ENCODE data around the gene PAX6.

PAX6 gene

DNA sequence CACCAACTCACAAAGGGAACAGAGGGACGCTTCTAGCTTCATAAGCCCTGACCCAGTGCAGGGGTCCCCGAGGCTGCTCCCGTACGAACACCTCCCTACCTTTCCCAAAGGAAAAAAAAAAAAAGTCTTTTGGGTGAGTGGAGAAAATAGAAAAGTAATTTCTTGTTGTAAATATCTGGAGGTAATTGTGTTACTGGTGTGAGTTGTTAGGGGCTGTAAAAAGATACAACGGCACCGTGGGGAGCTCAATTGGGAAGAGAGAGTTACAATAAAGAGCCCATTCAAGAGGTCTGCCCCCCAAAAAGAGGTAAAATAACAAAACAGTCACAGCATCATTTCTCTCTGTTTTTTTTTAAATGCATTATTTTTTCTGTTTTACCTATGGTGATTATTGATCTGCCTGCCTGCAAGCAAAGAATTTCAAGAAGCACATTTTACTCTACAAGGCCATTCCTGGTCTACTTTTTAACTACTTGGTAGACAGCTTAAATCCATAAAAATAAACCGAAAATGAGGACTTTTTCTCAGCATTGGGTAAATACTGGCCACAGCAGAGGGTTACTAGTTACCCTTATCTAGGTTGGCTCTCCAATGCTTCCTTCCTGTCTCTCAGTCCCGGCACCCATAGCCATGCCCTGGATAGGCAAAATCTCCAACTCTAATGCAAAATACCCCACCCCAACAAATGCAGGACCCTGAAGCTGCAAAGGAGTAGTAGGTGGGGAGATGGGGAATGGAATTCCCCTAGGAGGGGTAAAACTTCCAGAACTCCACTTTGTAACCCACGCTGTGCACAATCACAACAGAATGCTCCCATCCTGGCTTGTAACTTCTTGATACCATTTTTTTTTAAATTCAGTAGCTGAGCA is 3.1 kb downstream of the PAX6 start:
- no peak for DNase-seq

DNA sequence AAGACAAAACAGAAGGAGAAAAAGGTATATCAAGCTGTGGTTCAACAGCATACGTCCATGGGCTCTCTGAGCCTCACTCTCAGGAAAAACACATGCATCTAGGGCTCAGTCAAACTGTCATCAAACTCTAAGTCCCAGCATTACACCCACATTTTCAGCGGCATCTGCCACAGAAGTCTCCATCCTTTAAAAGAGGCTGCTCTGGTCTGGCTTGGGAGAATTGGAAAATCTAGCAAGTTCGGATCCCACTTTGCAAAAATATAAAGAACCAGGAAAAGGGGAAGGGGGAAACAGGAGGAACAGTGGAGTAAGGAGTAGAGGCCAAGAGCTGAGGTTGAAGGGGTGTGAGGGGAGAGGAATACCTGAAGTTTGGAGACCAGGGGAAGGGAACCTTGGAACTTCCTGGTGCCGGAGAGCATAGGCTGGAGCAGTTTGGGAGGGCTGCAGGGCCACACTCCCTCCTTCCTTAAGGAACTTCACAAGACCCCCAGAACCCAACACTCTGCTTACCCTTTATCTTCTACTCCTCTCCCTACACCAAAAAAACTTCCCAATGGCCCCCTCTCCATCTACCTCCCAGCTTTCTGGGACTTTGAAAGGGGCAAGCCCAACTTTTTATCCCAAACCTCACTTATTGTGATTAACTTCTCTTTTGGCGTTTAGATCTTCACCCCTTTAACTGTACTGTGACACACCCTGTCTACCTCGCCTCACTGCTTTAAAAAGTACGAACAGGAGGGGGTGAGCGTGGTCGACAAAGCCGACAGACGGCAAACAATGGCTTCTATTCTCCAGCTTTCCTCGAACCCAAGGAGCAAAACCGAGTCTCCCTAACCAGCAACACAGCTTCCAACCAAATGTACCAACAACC is 4.0 kb downstream of the PAX6 start:
- no peak for DNase-seq

DNA sequence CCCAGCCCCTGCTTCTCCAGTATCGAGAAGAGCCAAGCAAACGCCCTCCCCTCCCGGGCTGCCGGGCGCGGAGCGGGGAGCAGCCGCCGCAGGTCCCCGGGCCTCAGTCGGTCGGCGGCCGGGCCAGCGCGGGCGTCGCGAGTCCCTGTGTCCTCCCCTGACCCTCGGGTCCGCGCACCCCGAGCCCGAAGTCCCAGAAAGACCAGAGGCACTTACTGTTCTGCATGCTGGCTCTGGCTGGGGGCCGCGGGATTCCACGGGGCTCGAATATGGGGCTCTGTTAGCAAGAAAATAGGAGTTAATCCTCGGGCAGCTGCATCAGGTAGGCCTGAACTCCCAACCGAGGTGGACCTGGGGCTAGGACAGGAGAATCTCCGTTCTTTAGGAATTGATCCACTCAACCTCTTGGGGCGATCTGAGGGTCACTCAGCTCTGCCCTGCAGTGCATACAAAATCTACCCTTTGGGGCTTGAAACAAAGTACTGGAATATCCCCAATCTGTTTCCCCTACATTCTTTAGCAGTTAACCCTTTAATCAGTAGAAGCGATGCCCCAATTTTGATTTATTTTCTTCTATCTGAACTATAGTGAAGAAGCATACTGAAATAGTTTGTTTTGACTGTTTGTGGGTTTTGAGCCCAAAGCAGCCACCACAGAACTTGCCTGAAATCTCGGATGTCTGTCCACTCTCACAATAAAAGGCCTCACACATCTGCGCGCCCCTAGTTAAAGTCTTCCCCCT is 4.8 kb downstream of the PAX6 start:
- no peak for DNase-seq

DNA sequence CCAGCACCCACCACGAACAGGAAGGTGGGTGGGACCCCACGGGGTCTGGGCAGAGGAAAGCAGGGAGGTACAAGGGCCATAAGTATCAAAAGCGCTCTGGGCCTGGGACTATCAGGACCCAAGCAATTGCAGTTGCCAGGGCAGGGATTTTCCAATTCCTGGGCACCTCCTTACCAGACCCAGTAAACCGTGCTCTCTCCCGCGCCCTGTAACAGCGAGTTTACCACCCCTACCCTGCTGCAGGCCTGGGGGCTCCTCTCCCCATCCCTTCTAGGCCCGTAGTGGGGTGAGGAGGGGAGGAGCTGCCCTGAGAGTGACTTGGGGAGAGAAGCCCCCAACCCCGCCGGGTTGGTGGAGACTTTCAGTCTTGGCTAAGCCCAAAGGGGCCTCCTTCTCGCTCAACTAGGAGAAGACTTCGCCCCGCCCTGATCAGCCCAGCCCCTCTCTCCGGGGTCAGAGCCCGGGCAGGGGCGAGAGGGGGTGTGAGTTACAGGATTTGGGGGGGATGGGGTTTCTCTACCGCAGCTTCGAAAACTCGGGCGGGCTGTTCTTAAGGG is 5.4 kb downstream of the PAX6 start:
- DNase-seq, result no peak

DNA sequence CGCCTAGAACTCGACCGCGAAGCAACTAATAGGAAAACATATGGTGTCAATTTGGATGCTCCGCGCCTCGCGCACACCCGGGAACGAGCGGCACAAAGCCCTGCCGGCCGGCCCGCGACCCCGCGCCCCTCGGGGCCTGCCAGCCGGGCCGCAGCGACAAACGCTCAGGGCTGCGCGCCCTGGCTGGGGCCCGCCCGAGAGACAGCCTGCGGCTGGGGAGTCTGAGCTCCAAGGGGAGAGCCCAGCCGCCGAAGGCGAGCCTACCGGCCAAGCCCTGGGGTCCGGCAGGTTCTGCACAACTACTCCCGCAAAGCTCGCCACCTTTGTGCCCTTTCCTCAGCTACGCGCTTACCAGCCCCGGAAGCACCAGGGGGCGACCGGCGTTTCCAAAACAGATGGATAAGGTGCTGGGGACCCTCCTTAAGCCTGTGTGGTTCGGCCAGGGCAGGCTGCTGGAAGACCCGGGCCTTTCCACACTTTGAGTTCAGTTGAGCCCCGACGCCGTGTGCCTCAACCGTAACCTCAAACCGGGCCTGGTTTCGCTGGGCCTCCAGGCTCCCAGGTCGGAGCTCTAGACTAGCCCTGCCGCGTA is 6.0 kb downstream of the PAX6 start:
- no peak for DNase-seq

DNA sequence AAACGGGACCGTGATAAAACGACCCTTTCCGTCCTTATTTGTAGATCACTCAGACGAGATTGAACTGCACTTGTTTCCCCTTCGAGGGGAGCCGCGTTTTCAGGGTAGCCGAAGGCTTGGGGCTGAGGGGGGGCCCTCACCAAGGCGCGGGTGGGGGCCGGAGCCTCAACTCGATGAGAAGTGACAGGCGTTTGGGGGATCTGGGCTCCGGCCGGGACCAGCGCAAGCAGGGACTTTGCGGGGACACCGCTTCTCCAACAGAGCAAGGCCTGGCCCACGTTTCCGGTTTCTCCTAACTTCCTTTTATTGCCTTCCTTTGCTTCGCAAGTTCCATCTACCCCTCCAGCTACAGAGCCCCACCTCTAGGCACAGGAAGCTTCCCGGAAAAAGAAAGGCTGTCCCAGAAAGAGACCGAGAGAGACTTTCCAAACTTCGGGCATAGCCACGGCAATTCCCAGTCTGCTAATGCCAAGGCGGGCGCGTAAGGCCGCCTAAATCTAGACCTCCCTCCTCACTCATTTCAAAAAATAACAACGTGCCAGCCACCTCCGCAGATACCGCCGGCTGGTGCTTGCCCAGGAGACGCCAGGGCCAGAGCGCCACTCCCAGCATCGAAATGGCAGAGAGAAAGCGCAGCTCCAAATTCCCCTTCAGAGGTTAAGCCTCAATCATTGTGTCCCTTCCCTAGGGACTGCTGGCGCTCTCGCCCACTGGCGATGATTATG is 6.6 kb downstream of the PAX6 start:
- DNase-seq, result no peak

DNA sequence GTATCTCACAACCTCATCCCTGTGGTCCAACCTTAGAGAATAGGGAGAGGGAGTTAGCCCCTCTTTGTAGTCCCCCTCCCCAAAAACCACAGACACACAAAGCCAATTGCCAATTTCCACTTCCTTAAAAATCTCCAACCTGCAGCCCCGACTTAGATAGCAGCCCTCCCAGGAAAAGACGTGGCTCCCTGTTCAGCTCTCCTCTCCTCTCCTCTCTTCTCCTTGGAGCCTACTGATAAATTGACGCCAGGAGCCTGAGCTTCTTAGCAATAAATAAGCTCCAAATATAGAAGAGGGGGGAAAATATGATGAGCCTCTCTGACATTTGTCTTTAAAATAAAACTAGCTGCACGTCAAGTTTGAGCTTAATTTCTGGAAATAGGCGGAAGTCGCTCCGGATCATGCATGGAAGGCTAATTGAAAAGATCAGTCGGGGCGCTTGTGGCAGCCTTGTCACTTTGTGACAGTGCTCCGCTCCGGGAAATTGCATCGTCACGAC is 7.3 kb downstream of the PAX6 start:
- DNase-seq, result no peak

DNA sequence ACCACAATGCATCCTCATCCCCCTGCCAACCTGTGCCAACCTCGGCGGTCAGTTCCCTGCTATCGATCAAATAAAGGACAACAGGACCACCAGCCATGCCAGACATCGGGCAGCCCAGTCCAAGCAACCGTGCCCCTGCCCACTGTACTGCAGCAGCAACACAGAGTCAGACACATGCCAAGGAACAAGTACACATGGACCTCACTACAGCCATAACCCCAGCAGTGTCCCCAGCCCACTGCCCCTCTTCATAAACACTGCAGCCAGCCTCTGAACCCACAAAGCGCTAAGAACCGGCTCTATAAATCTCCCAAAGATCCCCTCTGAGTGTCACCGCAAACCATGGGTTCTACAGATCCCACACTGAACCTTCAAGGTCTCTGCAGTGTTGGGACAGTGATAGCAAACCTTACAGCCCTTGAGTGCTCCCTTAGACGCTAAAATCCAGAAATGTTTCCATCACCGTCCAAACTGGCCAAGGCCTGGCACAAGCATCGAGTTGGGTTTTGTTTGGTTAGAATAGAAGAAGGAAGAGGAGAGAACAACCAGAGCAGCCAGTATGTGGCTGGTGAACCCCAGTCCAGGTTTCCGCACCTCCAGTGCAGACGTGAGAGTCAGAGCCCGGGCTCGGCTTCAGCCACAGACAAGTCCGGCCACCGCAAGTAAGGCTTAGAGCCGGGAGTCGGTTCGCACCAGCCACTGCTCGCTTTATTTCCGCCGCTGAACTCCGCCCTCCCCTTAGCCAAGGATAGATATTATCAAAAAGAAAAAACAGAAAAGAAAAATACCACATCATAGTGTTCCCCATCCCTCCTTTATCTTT is 7.9 kb downstream of the PAX6 start:
- no peak for DNase-seq

DNA sequence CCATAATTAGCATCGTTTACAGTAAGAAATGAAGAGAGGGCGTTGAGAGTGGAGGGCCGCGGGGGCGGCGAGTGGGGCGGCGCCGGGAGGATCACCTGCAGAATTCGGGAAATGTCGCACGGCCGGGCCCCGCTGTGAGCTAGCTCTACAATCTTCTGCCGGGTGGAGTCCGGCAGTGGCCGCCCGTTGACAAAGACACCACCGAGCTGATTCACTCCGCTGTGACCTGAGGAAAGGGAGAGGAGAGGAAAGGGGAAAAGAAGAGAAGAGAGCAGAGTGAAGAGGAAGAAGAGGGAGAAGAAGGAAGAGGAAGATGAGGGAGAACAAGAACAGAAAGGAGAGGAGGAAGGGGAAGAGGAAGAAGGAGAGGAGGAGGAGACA is 8.5 kb downstream of the PAX6 start:
- DNase-seq, result no peak

DNA sequence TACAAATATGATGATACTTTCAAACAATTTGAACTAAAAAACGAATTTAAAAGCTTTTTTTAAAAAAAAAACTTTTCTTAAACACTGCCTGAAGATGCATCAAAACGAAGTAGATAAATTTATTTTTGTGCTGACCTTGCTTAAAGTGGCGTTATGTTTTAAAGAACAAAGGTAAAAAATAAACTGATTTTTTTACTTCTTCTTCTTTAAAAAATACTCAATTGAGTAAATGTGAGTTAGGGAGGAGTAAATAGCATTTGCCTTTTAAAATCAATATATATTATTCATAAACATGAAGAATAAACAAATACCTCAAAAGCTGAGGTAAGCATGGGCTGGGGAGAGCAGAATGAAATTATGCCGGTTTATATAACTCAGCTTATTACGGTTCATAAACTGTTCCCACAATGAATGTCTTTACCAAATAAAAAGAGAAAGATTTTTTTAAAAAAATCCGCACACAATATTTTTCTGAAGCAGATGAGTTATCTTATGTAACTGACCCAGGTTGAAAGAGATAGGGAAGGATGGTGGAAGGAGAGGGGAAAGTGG is 9.0 kb downstream of the PAX6 start:
- DNase-seq, result no peak

DNA sequence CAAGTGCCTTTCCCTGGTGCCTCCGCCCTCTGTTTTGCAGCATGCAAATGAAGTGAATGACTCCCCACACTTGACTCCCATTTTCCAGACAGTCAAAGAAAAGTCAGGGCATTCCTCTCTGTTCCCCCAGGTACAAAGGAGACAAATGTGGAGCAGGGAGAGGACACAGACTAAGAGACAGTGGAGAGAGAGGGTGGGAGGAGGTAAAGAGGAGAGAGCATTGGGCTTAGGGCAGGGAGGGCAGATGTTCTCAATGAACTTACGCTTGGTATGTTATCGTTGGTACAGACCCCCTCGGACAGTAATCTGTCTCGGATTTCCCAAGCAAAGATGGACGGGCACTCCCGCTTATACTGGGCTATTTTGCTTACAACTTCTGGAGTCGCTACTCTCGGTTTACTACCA is 9.8 kb downstream of the PAX6 start:
- DNase-seq, result no peak

DNA sequence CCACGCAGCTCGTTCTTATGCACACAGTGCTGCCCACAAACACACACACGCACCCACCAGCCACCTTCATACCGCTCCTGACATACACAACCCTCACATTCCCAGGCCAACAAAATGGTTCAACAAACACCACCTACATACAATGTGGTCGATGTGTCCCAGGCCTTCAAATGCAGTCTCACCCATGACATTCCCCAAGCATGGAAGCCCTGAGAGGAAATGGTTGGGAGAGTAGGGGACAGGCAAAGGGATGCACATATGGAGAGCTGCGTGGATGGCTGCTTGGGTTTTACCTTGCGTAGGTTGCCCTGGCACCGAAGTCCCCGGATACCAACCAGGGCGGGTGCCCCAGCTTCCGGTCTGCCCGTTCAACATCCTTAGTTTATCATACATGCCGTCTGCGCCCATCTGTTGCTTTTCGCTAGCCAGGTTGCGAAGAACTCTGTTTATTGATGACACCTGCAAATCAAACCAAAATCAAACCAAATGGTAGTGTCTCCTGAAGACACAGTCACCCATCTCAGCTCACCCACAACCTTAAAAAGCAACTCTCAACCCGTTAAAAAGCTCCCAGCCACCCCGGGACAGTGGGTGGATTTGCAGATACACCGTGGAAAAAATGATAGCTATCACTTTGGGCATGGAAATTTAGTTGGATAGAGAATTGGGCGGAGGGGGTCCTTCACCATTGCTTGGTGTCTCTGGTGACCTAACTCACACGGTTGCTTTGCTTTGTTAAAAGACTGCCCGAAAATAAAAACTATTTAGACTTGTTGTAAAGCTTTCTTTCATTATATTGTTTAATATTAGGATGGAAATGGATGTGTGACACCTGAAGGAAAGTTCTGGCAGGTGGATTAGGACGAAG is 10.5 kb downstream of the PAX6 start:
- DNase-seq, result no peak

DNA sequence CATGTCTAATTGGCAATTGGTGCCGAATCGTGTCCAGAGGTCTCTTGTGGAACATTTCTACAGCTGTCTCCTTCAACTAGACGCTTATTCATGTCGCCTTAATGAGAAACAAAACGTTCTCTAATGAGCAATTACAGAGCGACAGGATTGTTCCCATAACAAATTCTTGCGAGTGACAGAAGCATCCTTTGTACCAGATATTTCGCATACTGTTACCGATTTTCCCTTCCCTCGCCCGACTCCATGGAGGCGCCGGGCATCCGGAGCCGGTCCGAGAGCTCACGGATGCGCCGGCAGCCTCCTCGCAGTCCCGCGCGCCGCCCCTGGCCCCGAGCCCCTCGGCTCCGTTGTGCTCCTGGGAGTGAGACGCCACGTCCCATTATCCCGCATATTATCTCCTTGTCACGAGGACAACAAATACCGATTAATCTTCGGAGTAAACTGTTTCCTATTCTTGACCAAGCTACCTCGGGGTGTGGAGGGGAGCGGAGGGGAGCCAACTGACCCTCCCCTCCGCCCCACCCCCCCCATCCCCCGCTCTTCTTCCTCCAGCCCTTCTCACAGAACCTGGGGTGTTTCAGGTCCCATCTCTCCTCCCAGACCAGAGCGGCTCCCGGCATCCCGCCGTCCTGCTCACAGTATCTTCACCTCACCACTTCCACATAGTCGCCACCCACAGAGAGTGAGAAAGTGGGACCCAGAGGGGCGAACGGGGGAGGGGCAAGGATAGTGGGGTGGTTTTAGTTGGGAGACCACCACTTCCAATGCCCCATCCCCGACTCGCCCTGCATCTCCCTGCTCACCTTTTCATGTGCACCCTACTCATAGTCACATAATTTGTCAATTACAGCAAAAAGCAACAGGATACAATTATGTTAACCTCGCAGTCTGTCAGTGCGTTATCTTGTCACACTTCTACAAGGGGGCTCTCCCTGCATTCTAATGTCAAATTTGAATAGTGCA is 11.4 kb downstream of the PAX6 start:
- no peak for DNase-seq

DNA sequence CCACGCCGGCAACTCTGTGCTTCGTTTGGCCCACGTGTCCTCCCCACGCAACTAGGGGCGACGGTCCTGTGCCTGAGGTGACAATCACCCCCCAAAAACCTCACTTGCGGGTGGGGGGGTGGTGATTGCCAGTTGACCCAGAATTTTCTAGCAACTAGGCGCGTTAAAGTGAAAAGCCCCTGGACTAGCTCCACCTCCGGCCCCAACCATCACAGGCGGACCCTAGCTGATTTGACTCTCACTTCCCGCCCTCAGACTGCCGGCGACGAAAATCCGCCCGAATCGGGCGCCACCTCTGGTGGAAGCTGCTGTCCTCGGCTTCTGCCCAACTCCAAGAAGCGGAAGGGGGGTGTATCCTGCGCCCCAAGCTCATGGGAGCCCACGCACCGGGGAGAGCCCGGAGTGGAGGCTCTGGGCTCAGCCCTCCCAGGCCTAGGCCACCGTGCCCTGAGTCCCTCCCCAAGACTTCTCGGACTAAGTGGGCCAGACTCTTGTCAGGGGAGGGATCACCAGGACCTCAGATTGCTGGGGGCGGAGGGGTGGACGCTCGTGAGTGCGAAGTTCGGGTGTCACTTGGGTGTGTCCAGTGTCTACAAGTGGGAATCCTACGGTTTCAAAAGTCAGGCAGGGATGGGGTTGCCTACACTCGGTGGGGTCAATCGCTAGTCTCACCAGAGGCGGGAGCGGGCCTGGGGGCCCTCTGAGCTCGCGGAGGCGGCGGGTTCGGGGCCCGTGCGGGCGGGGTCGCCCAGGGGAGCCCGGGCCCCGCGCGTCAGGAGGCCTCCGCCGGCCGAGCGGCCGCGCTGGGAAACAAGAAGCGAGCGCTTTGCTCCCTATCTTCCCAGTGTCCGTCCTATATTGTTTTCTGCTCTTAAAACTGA is 12.3 kb downstream of the PAX6 start:
- no peak for DNase-seq

DNA sequence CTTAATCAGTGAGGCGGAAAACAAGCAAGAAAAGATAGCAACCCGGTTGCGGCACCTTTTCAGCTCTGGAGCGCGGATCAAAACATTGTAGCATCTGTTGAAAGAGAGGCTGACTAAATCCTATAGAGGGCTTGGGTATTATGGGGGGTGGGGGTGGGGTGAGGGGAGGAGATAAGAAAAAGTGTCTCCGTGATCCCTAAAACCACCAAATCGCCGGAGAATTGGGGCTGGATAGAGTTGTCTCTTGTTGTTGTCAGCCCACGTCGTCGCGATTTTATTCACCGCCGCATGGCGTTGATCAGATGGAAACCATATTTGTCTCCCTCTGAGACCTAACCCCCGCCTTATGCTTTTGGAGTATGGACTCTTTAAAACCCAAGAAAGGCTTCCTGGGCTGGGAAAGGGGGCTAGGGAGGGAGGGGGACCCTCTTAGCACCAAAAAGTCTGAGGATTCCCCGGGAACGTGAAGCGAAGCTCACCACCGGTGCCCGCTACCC is 13.0 kb downstream of the PAX6 start:
- no peak for DNase-seq

DNA sequence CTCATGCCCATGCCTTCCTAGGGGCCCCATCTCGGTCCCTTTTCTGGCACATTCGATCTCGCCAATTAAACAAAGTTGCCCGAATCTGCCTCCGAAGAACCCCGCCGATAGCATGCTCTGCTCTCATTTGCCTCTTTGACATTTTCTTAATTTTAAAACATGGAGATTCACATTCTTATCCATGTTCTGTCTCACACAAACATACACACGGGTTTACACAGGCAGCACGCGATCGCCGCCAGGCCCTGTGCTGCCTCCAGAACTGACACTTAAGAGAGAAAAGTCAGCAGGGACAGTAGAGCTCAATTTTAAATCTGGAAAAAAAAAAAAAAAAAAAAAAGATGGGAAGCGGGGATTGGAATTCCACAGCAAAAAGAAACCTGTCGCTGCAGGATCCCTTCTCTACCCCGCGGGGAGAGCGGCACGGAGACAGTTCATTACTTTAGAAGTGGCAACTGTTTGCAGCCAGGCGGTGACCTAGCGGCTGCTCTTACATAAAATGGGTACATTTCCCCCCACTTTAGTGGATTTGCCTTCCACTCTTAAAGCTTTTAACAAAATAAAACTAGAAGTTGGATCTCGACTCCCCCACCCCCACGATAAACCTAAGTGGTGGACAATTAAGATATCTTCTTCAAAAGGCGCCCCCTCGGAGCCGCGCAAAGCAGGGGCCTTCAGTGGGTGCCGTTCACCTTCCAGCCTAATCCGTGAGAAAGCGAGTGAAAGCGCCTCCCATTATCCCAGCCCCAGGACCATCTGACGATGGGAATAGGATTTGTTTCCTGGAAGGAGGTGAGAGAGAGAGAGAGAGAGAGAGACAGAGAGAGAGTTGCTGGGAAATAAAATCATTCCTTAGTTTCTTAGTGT is 13.7 kb downstream of the PAX6 start:
- DNase-seq, result no peak
